HG02798 (cell line): Measurements from ENCODE around the gene SOX13.

Experiments
- ATAC-seq: cut with Tn5 transposase; IDR thresholded peaks from one replicate; pipeline ENCODE4 v1.9.1; 2021; ENCODE audit warnings: mild to moderate bottlenecking; ENCODE audit not compliant: unreplicated experiment, poor library complexity

SOX13 gene

GRCh38 chr1:204176049-204176448 lies 103.1 kb downstream of the SOX13 start:
- no peak for ATAC-seq

- no peak for ATAC-seq
These were observed 104.2 kb downstream of the SOX13 start for GRCh38 chr1:204177133-204177532.
